HepG2 (cell line): ENCODE data around the gene ARHGDIA.

Source experiments
- KAT7 ChIP-seq: IDR thresholded peaks from 2 replicates; pipeline ENCODE4 v1.6.1; 2018; ENCODE audit warnings: borderline replicate concordance, missing compliant biosample characterization
- TF ChIP-seq, protein P1 (sequence below): IDR thresholded peaks from 2 replicates; pipeline ENCODE4 v1.6.1; 2016; ENCODE audit warnings: control low read depth

- no peak for TF ChIP-seq KAT7
- TF ChIP-seq, protein P1, sequence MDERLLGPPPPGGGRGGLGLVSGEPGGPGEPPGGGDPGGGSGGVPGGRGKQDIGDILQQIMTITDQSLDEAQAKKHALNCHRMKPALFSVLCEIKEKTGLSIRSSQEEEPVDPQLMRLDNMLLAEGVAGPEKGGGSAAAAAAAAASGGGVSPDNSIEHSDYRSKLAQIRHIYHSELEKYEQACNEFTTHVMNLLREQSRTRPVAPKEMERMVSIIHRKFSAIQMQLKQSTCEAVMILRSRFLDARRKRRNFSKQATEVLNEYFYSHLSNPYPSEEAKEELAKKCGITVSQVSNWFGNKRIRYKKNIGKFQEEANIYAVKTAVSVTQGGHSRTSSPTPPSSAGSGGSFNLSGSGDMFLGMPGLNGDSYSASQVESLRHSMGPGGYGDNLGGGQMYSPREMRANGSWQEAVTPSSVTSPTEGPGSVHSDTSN (CRISPR knock-in tag), result no peak
Measured at GRCh38 chr17:81869221-81870130, 1.7 kb downstream of the ARHGDIA start.
